Prostate gland (tissue), 2 donors: ENCODE measurements around the gene ASB11.

ENCODE experiments used
- POLR2A ChIP-seq: fragments of 450-650 bp; IDR thresholded peaks from one replicate; pipeline ENCODE4 v1.6.1; 2016; ENCODE audit warnings: antibody characterized with exemption, mild to moderate bottlenecking
- TF ChIP-seq, protein P1 (sequence below), 4 experiments: fragments of 200-600 bp in 2 of 4; fragments of 450-650 bp in 2 of 4; sonication (generic) in 2 of 4; IDR thresholded peaks; 1 replicate in 3 of 4; 2 replicates in 1 of 4; pipeline ENCODE4 v1.5.1; 2016 to 2019; ENCODE audit warnings: antibody characterized with exemption in 4 of 4, mild to moderate bottlenecking in 2 of 4, moderate library complexity in 2 of 4

GRCh38 chrX:15274946-15275345 is 40.5 kb downstream of the ASB11 start:
- TF ChIP-seq, protein P1, sequence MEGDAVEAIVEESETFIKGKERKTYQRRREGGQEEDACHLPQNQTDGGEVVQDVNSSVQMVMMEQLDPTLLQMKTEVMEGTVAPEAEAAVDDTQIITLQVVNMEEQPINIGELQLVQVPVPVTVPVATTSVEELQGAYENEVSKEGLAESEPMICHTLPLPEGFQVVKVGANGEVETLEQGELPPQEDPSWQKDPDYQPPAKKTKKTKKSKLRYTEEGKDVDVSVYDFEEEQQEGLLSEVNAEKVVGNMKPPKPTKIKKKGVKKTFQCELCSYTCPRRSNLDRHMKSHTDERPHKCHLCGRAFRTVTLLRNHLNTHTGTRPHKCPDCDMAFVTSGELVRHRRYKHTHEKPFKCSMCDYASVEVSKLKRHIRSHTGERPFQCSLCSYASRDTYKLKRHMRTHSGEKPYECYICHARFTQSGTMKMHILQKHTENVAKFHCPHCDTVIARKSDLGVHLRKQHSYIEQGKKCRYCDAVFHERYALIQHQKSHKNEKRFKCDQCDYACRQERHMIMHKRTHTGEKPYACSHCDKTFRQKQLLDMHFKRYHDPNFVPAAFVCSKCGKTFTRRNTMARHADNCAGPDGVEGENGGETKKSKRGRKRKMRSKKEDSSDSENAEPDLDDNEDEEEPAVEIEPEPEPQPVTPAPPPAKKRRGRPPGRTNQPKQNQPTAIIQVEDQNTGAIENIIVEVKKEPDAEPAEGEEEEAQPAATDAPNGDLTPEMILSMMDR (IDR thresholded peaks at IDR 0.05), result no peak
- TF ChIP-seq POLR2A, result no peak
